ENCODE data around the gene CWH43.
"Not testable (repeated sequence)": the region's sequence is repeated elsewhere in the genome, so short reads cannot be mapped to it uniquely, and the experiment has no call there.

The CWH43 gene

GRCh38 chr4:48976041-48976440, 10.0 kb upstream of the CWH43 start:
- TF ChIP-seq CTCF (IDR thresholded peaks at IDR 0.05; ENCODE audit: low read depth, low read length), result no peak
- no peak for DNase-seq (ENCODE audit: extremely low read depth, low read depth)

- TF ChIP-seq CTCF (IDR thresholded peaks at IDR 0.05; ENCODE audit: low read depth, low read length), result no peak
These were observed 6.0 kb upstream of the CWH43 start for GRCh38 chr4:48979914-48980579.

DNA sequence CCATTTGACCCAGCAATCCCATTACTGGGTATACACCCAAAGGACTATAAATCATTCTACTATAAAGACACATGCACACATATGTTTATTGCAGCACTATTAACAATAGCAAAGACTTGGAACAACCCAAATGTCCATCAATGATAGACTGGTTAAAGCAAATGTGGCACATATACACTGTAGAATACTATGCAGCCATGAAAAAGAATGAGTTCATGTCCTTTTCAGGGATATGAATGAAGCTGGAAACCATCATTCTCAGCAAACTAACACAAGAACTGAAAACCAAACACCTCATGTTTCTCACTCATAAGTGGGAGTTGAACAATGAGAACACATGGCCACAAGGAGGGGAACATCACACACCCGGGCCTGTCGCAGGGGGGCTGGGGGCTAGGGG, 2.1 kb upstream of the CWH43 start:
- not testable (repeated sequence) for DNase-seq (ENCODE audit: extremely low read depth, low read depth)

More at GRCh38 chr4:48979914-48980579, 6.0 kb upstream of the CWH43 start:
- DNase-seq (ENCODE audit: extremely low read depth, low read depth), result no peak

DNA sequence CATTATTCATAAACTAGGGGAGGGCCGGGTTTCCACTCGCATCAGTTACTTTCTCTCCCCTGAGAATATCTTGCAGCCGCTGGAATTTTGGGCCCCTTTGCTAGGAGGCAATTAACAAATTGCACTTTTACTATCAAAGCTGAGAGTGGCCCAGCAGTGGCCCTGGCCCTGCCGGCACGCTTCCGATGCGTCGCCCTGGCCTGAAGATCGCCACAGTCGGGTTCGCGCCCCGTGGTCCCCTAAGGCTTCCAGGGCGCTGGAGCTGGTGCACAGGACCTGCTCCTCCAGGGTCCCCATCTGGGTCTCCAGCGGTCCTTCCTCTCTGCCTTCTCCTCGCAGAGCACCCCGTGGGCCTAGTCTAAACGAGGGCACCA, 486 bp upstream of the CWH43 start:
- DNase-seq (ENCODE audit: extremely low read depth, low read depth), result no peak
- TF ChIP-seq CTCF (IDR thresholded peaks at IDR 0.05; ENCODE audit: low read depth, low read length), result no peak

DNA sequence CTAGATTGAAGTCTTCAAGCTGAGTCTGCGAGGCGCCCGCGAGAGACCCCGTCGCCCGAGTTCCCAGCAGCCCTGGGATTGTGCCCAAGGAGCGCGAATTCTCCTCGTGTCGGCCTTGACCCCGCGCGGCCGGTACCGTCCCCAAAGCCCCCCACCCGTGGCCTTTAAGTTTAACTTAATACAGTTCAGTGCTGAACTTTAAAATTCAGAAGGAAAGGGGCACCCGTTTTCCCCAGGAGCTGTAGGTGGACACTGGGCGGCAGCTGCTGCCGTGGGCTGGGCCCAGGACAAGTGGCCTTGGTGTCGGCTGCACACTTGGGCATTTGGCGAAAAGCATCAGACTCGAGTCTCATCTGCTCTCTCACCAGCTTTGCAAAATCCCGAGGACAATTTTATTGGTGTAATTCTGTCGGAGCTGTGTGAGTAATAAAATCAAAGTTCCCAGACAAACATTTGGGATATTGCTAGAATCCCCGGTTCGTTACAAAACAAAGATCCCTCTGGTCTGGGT, 634 bp downstream of the CWH43 start:
- TF ChIP-seq CTCF (IDR thresholded peaks at IDR 0.05; ENCODE audit: low read depth, low read length), result no peak

GRCh38 chr4:48989461-48990203, 3.6 kb downstream of the CWH43 start:
- no peak for DNase-seq (ENCODE audit: extremely low read depth, low read depth)
- TF ChIP-seq CTCF (IDR thresholded peaks at IDR 0.05; ENCODE audit: low read depth, low read length), result no peak

More for the DNA sequence above, 634 bp downstream of the CWH43 start:
- DNase-seq (ENCODE audit: extremely low read depth, low read depth), result no peak

GRCh38 chr4:48991357-48991756, 5.3 kb downstream of the CWH43 start:
- TF ChIP-seq CTCF (IDR thresholded peaks at IDR 0.05; ENCODE audit: low read depth, low read length), result no peak
- DNase-seq (ENCODE audit: extremely low read depth, low read depth), result no peak

All from AG09319 (cell line).